Glutamatergic neuron (in vitro differentiated cells): ENCODE measurements around the gene EMC9. TPM values are rescaled to one million over a fixed set of nuclear protein-coding genes. Genes with fewer than 3 reads are reported as not detected.

ENCODE experiments used
- DNase-seq: peaks from one replicate; pipeline ENCODE4 v3.0.0; 2022
- H3K27ac Mint-ChIP-seq: one replicate; pipeline ENCODE4 v1.8.0; 2020; ENCODE audit warnings: mild to moderate bottlenecking, mixed read lengths, inconsistent platforms; ENCODE audit not compliant: unreplicated experiment
- H3K27me3 Mint-ChIP-seq: one replicate; pipeline ENCODE4 v1.8.0; 2020; ENCODE audit warnings: mild to moderate bottlenecking, moderate library complexity, mixed read lengths, inconsistent platforms; ENCODE audit not compliant: unreplicated experiment
- H3K36me3 Mint-ChIP-seq: one replicate; pipeline ENCODE4 v1.8.0; 2020; ENCODE audit warnings: mild to moderate bottlenecking, mixed read lengths, inconsistent platforms; ENCODE audit not compliant: unreplicated experiment
- H3K4me1 Mint-ChIP-seq: one replicate; pipeline ENCODE4 v1.8.0; 2020; ENCODE audit warnings: mild to moderate bottlenecking, low read depth, mixed read lengths, inconsistent platforms; ENCODE audit not compliant: unreplicated experiment
- H3K4me3 Mint-ChIP-seq: one replicate; pipeline ENCODE4 v1.8.0; 2020; ENCODE audit warnings: mild to moderate bottlenecking, mixed read lengths, inconsistent platforms; ENCODE audit not compliant: unreplicated experiment
- H3K9me3 Mint-ChIP-seq: one replicate; pipeline ENCODE4 v1.8.0; 2020; ENCODE audit warnings: mild to moderate bottlenecking, moderate library complexity, mixed read lengths, inconsistent platforms; ENCODE audit not compliant: unreplicated experiment
- total RNA-seq: library from RNA; stranded (reverse); fragmentation: NEBNext Ultra II Directional; extraction: Animal tissue kit (Norgen Biotek cat#: 25700); gene quantifications from one replicate; pipeline ENCODE4 v1.2.1, GENCODE V29; 2021; ENCODE audit not compliant: unreplicated experiment
- TF ChIP-seq, protein P1 (sequence below): fragments of 200-600 bp; sonication (generic); IDR thresholded peaks from one replicate; pipeline ENCODE4 v1.5.0; 2021; ENCODE audit not compliant: partially characterized antibody, unreplicated experiment

The EMC9 gene
- total RNA-seq, 1 donor from 2014 or later: 18.1 TPM

DNA sequence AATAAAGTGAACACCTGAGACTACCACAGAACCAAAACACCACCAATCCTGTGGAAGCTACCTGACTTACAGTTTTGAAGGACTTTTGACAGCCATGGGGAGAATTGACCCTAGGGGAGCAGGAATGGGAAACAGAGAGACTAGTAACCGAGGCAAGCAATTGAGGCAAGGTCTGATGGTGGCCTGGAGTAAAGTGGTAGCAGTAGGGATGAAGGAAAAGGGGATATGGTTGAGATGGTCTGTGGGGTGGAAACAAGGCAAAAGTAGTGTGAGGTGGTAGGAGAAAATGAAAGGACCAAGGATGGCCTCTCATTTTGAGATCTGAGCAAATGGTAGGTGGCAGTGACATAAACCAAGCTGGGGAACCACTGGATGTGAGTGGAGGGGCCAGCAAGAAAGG, 15.4 kb upstream of the EMC9 start:
- H3K27me3 Mint-ChIP-seq: peaks cover 5% of the 10 kb centered on the region
- TF ChIP-seq, protein P1, sequence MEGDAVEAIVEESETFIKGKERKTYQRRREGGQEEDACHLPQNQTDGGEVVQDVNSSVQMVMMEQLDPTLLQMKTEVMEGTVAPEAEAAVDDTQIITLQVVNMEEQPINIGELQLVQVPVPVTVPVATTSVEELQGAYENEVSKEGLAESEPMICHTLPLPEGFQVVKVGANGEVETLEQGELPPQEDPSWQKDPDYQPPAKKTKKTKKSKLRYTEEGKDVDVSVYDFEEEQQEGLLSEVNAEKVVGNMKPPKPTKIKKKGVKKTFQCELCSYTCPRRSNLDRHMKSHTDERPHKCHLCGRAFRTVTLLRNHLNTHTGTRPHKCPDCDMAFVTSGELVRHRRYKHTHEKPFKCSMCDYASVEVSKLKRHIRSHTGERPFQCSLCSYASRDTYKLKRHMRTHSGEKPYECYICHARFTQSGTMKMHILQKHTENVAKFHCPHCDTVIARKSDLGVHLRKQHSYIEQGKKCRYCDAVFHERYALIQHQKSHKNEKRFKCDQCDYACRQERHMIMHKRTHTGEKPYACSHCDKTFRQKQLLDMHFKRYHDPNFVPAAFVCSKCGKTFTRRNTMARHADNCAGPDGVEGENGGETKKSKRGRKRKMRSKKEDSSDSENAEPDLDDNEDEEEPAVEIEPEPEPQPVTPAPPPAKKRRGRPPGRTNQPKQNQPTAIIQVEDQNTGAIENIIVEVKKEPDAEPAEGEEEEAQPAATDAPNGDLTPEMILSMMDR: no peak
- DNase-seq: no peak
- peaks cover 10% of the 10 kb centered on the region for H3K4me1 Mint-ChIP-seq
- no peak overlapping the region for H3K4me3 Mint-ChIP-seq
- peaks cover 4% of the 10 kb centered on the region for H3K9me3 Mint-ChIP-seq
- H3K27ac Mint-ChIP-seq: peak overlapping the region; percentile 20
- peaks cover 5% of the 10 kb centered on the region for H3K36me3 Mint-ChIP-seq

GRCh38 chr14:24155100-24155499, 13.7 kb upstream of the EMC9 start:
- H3K27me3 Mint-ChIP-seq: peaks cover 9% of the 10 kb centered on the region
- DNase-seq: no peak
- no peak overlapping the region for H3K4me3 Mint-ChIP-seq
- peaks cover 4% of the 10 kb centered on the region for H3K9me3 Mint-ChIP-seq
- peaks cover 5% of the 10 kb centered on the region for H3K36me3 Mint-ChIP-seq
- H3K4me1 Mint-ChIP-seq: peaks cover 4% of the 10 kb centered on the region
- TF ChIP-seq, protein P1: no peak
- H3K27ac Mint-ChIP-seq: peak overlapping the region; percentile 89

- H3K27ac Mint-ChIP-seq: peak overlapping the region; percentile 33
- peaks cover 8% of the 10 kb centered on the region for H3K4me1 Mint-ChIP-seq
- H3K9me3 Mint-ChIP-seq: peaks cover 4% of the 10 kb centered on the region
- H3K4me3 Mint-ChIP-seq: no peak overlapping the region
- TF ChIP-seq, protein P1: no peak
- no peak for DNase-seq
- no peaks in the 10 kb centered on the region for H3K36me3 Mint-ChIP-seq
- H3K27me3 Mint-ChIP-seq: peaks cover 7% of the 10 kb centered on the region
These were observed 10.2 kb upstream of the EMC9 start for GRCh38 chr14:24151404-24152080.

- H3K27ac Mint-ChIP-seq: peak overlapping the region; percentile 43
- TF ChIP-seq, protein P1: no peak
- H3K27me3 Mint-ChIP-seq: peaks cover 7% of the 10 kb centered on the region
- H3K4me1 Mint-ChIP-seq: peaks cover 10% of the 10 kb centered on the region
- H3K9me3 Mint-ChIP-seq: peaks cover 4% of the 10 kb centered on the region
- no peak for DNase-seq
- H3K4me3 Mint-ChIP-seq: no peak overlapping the region
- H3K36me3 Mint-ChIP-seq: no peaks in the 10 kb centered on the region
These were observed 9.6 kb upstream of the EMC9 start for GRCh38 chr14:24150993-24151392.

DNA sequence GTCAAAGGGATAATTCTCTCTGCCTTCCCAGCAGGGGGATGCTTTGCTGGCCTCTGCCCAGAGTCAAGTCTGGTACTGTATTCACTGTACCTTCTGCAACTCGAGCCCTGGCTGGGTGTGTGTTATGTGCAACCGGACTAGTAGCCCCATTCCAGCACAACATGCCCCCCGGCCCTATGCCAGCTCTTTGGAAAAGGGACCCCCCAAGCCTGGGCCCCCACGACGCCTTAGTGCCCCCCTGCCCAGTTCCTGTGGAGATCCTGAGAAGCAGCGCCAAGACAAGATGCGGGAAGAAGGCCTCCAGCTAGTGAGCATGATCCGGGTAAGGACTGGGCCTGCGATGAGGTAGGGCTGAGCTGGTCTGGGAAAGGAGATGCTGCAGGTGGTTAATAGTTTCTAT, 9.2 kb upstream of the EMC9 start:
- TF ChIP-seq, protein P1: no peak
- Mint-ChIP-seq H3K27me3 (peaks cover 5% of the 10 kb centered on the region), H3K36me3 (no peaks in the 10 kb centered on the region), H3K9me3 (peaks cover 4% of the 10 kb centered on the region), H3K4me1 (peaks cover 13% of the 10 kb centered on the region), H3K27ac (peak overlapping the region; percentile 70), H3K4me3 (no peak overlapping the region)
- DNase-seq: no peak
